Heart right ventricle (tissue), 16 donors: ENCODE data around the gene HSFX4. TPM values are rescaled to one million over a fixed set of nuclear protein-coding genes. Genes with fewer than 3 reads are reported as not detected.
A peak's percentile ranks its signal among the peaks of the same experiment; 100 is the strongest.
"Not testable (repeated sequence)": the region's sequence is repeated elsewhere in the genome, so short reads cannot be mapped to it uniquely, and the experiment has no call there.

Experiments
- ATAC-seq, 8 donors: fragments of 200-7000 bp; cut with Tn5 transposase; one replicate each; pipeline ENCODE4 v1.9.1; 2020; ENCODE audit warnings: mild to moderate bottlenecking in 8 of 8, moderate library complexity in 8 of 8, moderate number of reproducible peaks in 1 of 8
- DNase-seq, 2 donors: peaks; one replicate each; pipeline ENCODE4 v3.0.0-alpha.2; 2020
- H3K27ac ChIP-seq, 10 donors: fragments of 200-600 bp; sonication (generic) in 2 of 10; one replicate each; pipeline versions ENCODE4 v1.5.0 to v1.8.0; 2020 to 2022; ENCODE audit warnings: mild to moderate bottlenecking in 3 of 10
- H3K27me3 ChIP-seq, 7 donors: fragments of 200-600 bp; one replicate each; pipeline ENCODE4 v1.8.0; 2021 to 2022; ENCODE audit warnings: mild to moderate bottlenecking in 2 of 7
- H3K36me3 ChIP-seq, 9 donors: fragments of 200-600 bp; sonication (generic) in 1 of 9; one replicate each; pipeline versions ENCODE4 v1.5.0 to v1.8.0; 2020 to 2022; ENCODE audit warnings: mild to moderate bottlenecking in 2 of 9
- H3K4me1 ChIP-seq, 9 donors: fragments of 200-600 bp; sonication (generic) in 1 of 9; one replicate each; pipeline versions ENCODE4 v1.5.0 to v1.8.0; 2020 to 2022; ENCODE audit warnings: mild to moderate bottlenecking in 4 of 9
- H3K4me3 ChIP-seq, 10 donors: fragments of 200-600 bp; sonication (generic) in 2 of 10; one replicate each; pipeline versions ENCODE4 v1.5.0 to v1.8.0; 2020 to 2022; ENCODE audit warnings: mild to moderate bottlenecking in 7 of 10, moderate library complexity in 2 of 10
- H3K9me3 ChIP-seq, 11 donors: fragments of 200-600 bp in 10 of 11; sonication (generic) in 2 of 11; one replicate each; pipeline versions ENCODE4 v1.5.0 to v1.8.0; 2013 to 2022; ENCODE audit warnings: mild to moderate bottlenecking in 2 of 11, control low read depth in 1 of 11, moderate library complexity in 1 of 11
- CTCF ChIP-seq, 9 donors: fragments of 200-600 bp; sonication (generic) in 2 of 9; IDR thresholded peaks; one replicate each; pipeline versions ENCODE4 v1.5.0 to v1.8.0; 2021 to 2022; ENCODE audit warnings: antibody characterized with exemption in 9 of 9, mild to moderate bottlenecking in 5 of 9, moderate library complexity in 1 of 9
- WGBS, 2 donors: extraction: QIAGEN DNeasy Blood & Tissue Kit; methylation state at CpG; one replicate each; pipeline ENCODE4 v1.1.7; 2013; ENCODE audit warnings: inconsistent platforms in 1 of 2; 5-methylcytosine and 5-hydroxymethylcytosine counted together
- intact Hi-C, 10 donors: fragments of 100-400 bp; cut with DNase I; formaldehyde crosslinking; loops; one replicate each; pipeline versions ENCODE4 v1.11.1 to v1.14.2; 2022
- polyA plus RNA-seq, 2 donors: library from polyadenylated mRNA; stranded (reverse); fragments of 200-250 nt; gene quantifications; one replicate each; pipeline ENCODE4 v1.2.3, GENCODE V29; 2013
- total RNA-seq, 10 donors: library from RNA; stranded (reverse); fragmentation: NEBNext Ultra II Directional in 3 of 10; extraction: Animal tissue kit (Norgen Biotek cat#: 25700) in 3 of 10; gene quantifications; one replicate each; pipeline versions ENCODE4 v1.2.1 to v1.2.4, GENCODE V29; 2021 to 2023
- donor health status: Arrhythmogenic right ventricular cardiomyopathy.
- donor health status: ischemic (EF 13 %, LVEDD 7.1; RV severe dilation, severe dysfunction).
- donor health status: healthy with polysubstance abuse.
- donor health status: DM: no; HTN: yes; CAD: no.
- donor health status: DM: no; HTN: no; CAD: no.
- donor health status: ischemic (EF 25% LVEDD 6.9; RV normal size, moderate dysfunction).
- donor health status: ischemic (EF 25% LVEDD 5.7; RV mildly dilated, moderate dysfunction).
- donor health status: healthy.
- donor health status: DM: yes; HTN: yes; CAD: no.
- donor health status: Ischemic cardiomyopathy.
- donor health status: ischemic (EF 35%, LVEDD 5.7; RV mildly dilated, moderate dysfunction).
- donor health status: nonischemic (EF 11% LVEDD 7.7; RV severe dilation, severe dysfunction).
- donor health status: DM: yes; HTN: yes; CAD: no.
- donor health status: PGD.
- donor health status: ischemic (EF 29% LVEDD 5.4; RV normal size, mild dysfunction).
- donor health status: nonischemic (EF 23%, LVEDD 6.1; RV moderate dilation, normal function).

The HSFX4 gene
- total and polyA plus RNA-seq, 12 donors, result 0.07 TPM; not detected in 11

- no peaks in the 10 kb centered on the region for H3K27me3 ChIP-seq
- H3K36me3 ChIP-seq, result no peaks in the 10 kb centered on the region
- TF ChIP-seq CTCF (IDR thresholded peaks at IDR 0.05), result no peak
- no peaks in the 10 kb centered on the region for H3K4me1 ChIP-seq
- WGBS, 2 donors, result 81 to 96% methylated on average over 3 of the region's 3 CpGs
- no peak overlapping the region for H3K27ac ChIP-seq
- H3K9me3 ChIP-seq, result peaks cover 0 to 17% (median 0%) of the 10 kb centered on the region in 11 donors
- ATAC-seq (no peak), DNase-seq (no peak)
- H3K4me3 ChIP-seq, result no peak overlapping the region
- intact Hi-C loops, result no loop called here
Measured at GRCh38 chrX:149916745-149917392, 12.5 kb upstream of the HSFX4 start.

- H3K9me3 ChIP-seq, H3K4me3 ChIP-seq, intact Hi-C loops, DNase-seq, H3K27ac ChIP-seq, H3K27me3 ChIP-seq, H3K36me3 ChIP-seq, H3K4me1 ChIP-seq: not testable (repeated sequence)
- no CpG with 5 or more reads among the region's 4 CpGs for WGBS, 2 donors
- ATAC-seq, result peak in 2 of 8 donors; percentile 26 to 46
Measured at GRCh38 chrX:149923836-149924235, 5.5 kb upstream of the HSFX4 start.

- not testable (repeated sequence) for H3K4me3 ChIP-seq
Measured at GRCh38 chrX:149924434-149924833, 4.9 kb upstream of the HSFX4 start.

GRCh38 chrX:149927245-149927963 lies 2.0 kb upstream of the HSFX4 start:
- H3K4me3 ChIP-seq, H3K4me1 ChIP-seq, H3K27ac ChIP-seq, H3K36me3 ChIP-seq, intact Hi-C loops, ATAC-seq, H3K27me3 ChIP-seq, DNase-seq, H3K9me3 ChIP-seq: not testable (repeated sequence)
- 91% methylated on average over 1 of the region's 8 CpGs; no CpG with 5 or more reads in 1 of the 2 donors for WGBS, 2 donors

More at GRCh38 chrX:149924434-149924833, 4.9 kb upstream of the HSFX4 start:
- H3K27ac ChIP-seq, H3K27me3 ChIP-seq, intact Hi-C loops, H3K9me3 ChIP-seq, H3K4me1 ChIP-seq, DNase-seq, H3K36me3 ChIP-seq, ATAC-seq: not testable (repeated sequence)
- WGBS, 2 donors, result no CpG with 5 or more reads among the region's 5 CpGs

- ATAC-seq, H3K4me1 ChIP-seq, H3K4me3 ChIP-seq, H3K27me3 ChIP-seq, intact Hi-C loops, H3K27ac ChIP-seq, H3K9me3 ChIP-seq, DNase-seq, H3K36me3 ChIP-seq: not testable (repeated sequence)
- no CpG with 5 or more reads among the region's 1 CpG for whole genome bisulfite sequencing, 2 donors
Measured at GRCh38 chrX:149927964-149928258, 1.5 kb upstream of the HSFX4 start.

GRCh38 chrX:149928635-149929034 lies 738 bp upstream of the HSFX4 start:
- H3K4me1 ChIP-seq, H3K9me3 ChIP-seq, H3K4me3 ChIP-seq, ATAC-seq, intact Hi-C loops, H3K27ac ChIP-seq, H3K27me3 ChIP-seq, DNase-seq, H3K36me3 ChIP-seq: not testable (repeated sequence)
- WGBS, 2 donors, result 63% methylated on average over 1 of the region's 1 CpG; no CpG with 5 or more reads in 1 of the 2 donors

GRCh38 chrX:149931355-149931754 lies 2.0 kb downstream of the HSFX4 start:
- H3K36me3 ChIP-seq, H3K27ac ChIP-seq, intact Hi-C loops, H3K27me3 ChIP-seq, H3K9me3 ChIP-seq, H3K4me3 ChIP-seq, DNase-seq, H3K4me1 ChIP-seq: not testable (repeated sequence)
- WGBS, 2 donors, result 59 to 63% methylated on average over 1 of the region's 4 CpGs
- ATAC-seq, result peak in 3 of 8 donors; percentile 47 to 52 (median 50)

- 88 to 95% methylated on average over 2 of the region's 2 CpGs for WGBS, 2 donors
- H3K36me3 ChIP-seq, H3K9me3 ChIP-seq, intact Hi-C loops, DNase-seq, H3K27me3 ChIP-seq, H3K27ac ChIP-seq, H3K4me3 ChIP-seq, H3K4me1 ChIP-seq, ATAC-seq: not testable (repeated sequence)
Measured at GRCh38 chrX:149932150-149932549, 2.8 kb downstream of the HSFX4 start.

GRCh38 chrX:149932970-149933369 lies 3.6 kb downstream of the HSFX4 start:
- ATAC-seq, H3K4me1 ChIP-seq, H3K27me3 ChIP-seq, intact Hi-C loops, H3K36me3 ChIP-seq, H3K27ac ChIP-seq, DNase-seq, H3K9me3 ChIP-seq, H3K4me3 ChIP-seq: not testable (repeated sequence)
- 100% methylated on average over 1 of the region's 5 CpGs for WGBS, 2 donors

- H3K9me3 ChIP-seq, H3K27ac ChIP-seq, intact Hi-C loops, H3K27me3 ChIP-seq, H3K4me1 ChIP-seq, ATAC-seq, DNase-seq, H3K36me3 ChIP-seq, H3K4me3 ChIP-seq: not testable (repeated sequence)
- WGBS, 2 donors, result 83 to 84% methylated on average over 7 to 11 of the region's 21 CpGs
Measured at GRCh38 chrX:149933547-149933946, 4.2 kb downstream of the HSFX4 start.
